22Rv1 (cell line): Measurements from ENCODE around the gene GATAD2B.

Experiments
- ZFX ChIP-seq: fragments of 450-650 bp; IDR thresholded peaks from 2 replicates; pipeline ENCODE4 v1.6.1; 2017; ENCODE audit warnings: antibody characterized with exemption, borderline replicate concordance
- TF ChIP-seq, protein P1 (sequence below): fragments of 450-650 bp; IDR thresholded peaks from 2 replicates; pipeline ENCODE4 v1.5.1; 2017; ENCODE audit warnings: mild to moderate bottlenecking

- TF ChIP-seq, protein P1, sequence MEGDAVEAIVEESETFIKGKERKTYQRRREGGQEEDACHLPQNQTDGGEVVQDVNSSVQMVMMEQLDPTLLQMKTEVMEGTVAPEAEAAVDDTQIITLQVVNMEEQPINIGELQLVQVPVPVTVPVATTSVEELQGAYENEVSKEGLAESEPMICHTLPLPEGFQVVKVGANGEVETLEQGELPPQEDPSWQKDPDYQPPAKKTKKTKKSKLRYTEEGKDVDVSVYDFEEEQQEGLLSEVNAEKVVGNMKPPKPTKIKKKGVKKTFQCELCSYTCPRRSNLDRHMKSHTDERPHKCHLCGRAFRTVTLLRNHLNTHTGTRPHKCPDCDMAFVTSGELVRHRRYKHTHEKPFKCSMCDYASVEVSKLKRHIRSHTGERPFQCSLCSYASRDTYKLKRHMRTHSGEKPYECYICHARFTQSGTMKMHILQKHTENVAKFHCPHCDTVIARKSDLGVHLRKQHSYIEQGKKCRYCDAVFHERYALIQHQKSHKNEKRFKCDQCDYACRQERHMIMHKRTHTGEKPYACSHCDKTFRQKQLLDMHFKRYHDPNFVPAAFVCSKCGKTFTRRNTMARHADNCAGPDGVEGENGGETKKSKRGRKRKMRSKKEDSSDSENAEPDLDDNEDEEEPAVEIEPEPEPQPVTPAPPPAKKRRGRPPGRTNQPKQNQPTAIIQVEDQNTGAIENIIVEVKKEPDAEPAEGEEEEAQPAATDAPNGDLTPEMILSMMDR, result no peak
- TF ChIP-seq ZFX, result no peak
These were observed 90.5 kb downstream of the GATAD2B start for GRCh38 chr1:153832293-153832692.
